PC-9 (cell line): ENCODE data around the gene NID2.

ENCODE experiments used
- CTCF ChIP-seq: fragments of 200-600 bp; sonication (generic); conservative IDR thresholded peaks from 2 replicates; pipeline ENCODE4 v1.6.1; 2017; ENCODE audit warnings: mixed run types, antibody characterized with exemption, mild to moderate bottlenecking, moderate library complexity
- EZH2 ChIP-seq: fragments of 200-600 bp; sonication (generic); IDR thresholded peaks from 2 replicates; pipeline ENCODE4 v1.8.0; 2017; ENCODE audit warnings: antibody characterized with exemption, low read depth

- TF ChIP-seq CTCF = no peak
- TF ChIP-seq EZH2 = no peak
Measured at GRCh38 chr14:52011523-52011922, 57.3 kb downstream of the NID2 start.
